ENCODE measurements around the gene TOMT. TPM values are rescaled to one million over a fixed set of nuclear protein-coding genes. Genes with fewer than 3 reads are reported as not detected.
"Not testable (repeated sequence)": the region's sequence is repeated elsewhere in the genome, so short reads cannot be mapped to it uniquely, and the experiment has no call there.

TOMT gene
- total and polyA plus RNA-seq, 2 of the 4 experiments (the other 2 are of a cell fraction) = not detected

DNA sequence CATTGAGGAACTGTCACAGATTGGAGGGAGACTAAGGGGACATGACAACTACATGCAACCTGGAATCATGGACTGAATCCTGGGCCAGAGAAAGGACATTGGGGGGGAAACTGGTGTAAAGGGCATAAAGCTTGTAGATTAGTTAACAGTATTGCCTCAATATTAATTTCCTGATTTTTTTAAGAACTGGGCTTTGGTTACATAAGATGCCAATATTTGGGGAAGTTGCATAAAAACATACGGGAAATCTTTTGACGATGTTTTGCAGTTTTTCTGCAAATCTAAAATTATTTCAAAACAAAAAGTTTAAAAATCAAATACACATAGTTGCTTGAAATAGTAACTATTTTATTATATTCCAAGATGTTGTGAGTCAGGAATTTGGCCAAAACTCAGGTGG, 26.9 kb downstream of the TOMT start:
- no CpG with 5 or more reads among the region's 2 CpGs for WGBS, 2 experiments (ENCODE audit: extremely low coverage in 2 of 2, insufficient read length in 1 of 2)
- Histone ChIP-seq H3K79me1 (ENCODE audit: low read depth in 1 of 2, low read length in 2 of 2) (no peaks in the 10 kb centered on the region), H2AFZ (replicated peaks; ENCODE audit: low read length, poor library complexity) (no peak overlapping the region), H4K8ac (ENCODE audit: low read depth in 2 of 2, low read length in 2 of 2) (no peak overlapping the region), H3K9me3 (ENCODE audit: control insufficient read depth, insufficient read depth, low read length) (peaks cover 7% of the 10 kb centered on the region), H2BK15ac (ENCODE audit: low read depth, low read length) (no peak overlapping the region), H2BK120ac (ENCODE audit: low read depth, low read length) (no peak overlapping the region), H3K4me3 (ENCODE audit: insufficient read depth, low read depth, low read length) (no peak overlapping the region), H2BK5ac (ENCODE audit: low read depth, low read length, poor library complexity, severe bottlenecking) (no peak overlapping the region), H3K18ac (ENCODE audit: low read depth, low read length) (no peak overlapping the region), H3K4me1 (ENCODE audit: control insufficient read depth, insufficient read depth, low read length) (peaks cover 6% of the 10 kb centered on the region), H3K4me2 (ENCODE audit: low read depth, low read length) (no peak overlapping the region), H3K27me3 (ENCODE audit: control insufficient read depth, insufficient read depth, low read length) (peaks cover 5% of the 10 kb centered on the region), H2AK5ac (ENCODE audit: low read depth, low read length) (no peak overlapping the region), H3K27ac (ENCODE audit: insufficient read depth, low read length) (no peak overlapping the region), H3K14ac (replicated peaks; ENCODE audit: low read depth, low read length) (no peak overlapping the region), H3K4ac (ENCODE audit: low read depth, low read length) (no peak overlapping the region), H3K23ac (ENCODE audit: low read depth, low read length) (no peak overlapping the region), H3K36me3 (ENCODE audit: control insufficient read depth, insufficient read depth, low read length) (no peaks in the 10 kb centered on the region), H4K20me1 (ENCODE audit: insufficient read depth, low read length) (no peaks in the 10 kb centered on the region), H3K56ac (ENCODE audit: extremely low read depth, insufficient read depth, low read length) (no peak overlapping the region), H2AK9ac (replicated peaks; ENCODE audit: low read depth, low read length, poor library complexity) (no peak overlapping the region), H4K91ac (ENCODE audit: insufficient read depth, low read depth, low read length) (no peak overlapping the region), H3K9ac (ENCODE audit: low read depth, low read length) (no peak overlapping the region), H3K9me1 (ENCODE audit: insufficient read depth, low read length) (peaks cover 5% of the 10 kb centered on the region), H2BK20ac (ENCODE audit: low read depth, low read length) (no peak overlapping the region), H4K5ac (ENCODE audit: low read depth, low read length) (no peak overlapping the region)
- ATAC-seq (ENCODE audit: low read depth) = no peak
- in situ Hi-C loops (cut with MboI; ENCODE audit: low sequenced_read_pairs) = no loop called here
- intact Hi-C loops (cut with micrococcal nuclease) = no loop called here
- ChIA-PET POLR2A (ENCODE audit: unreplicated experiment) (no interaction called here), CTCF (no interaction called here)
- no peak for DNase-seq
- TF ChIP-seq CEBPB (IDR thresholded peaks at IDR 0.05; ENCODE audit: low read depth, low read length) (no peak), POLR2A (IDR thresholded peaks at IDR 0.05; ENCODE audit: low read depth, low read length) (no peak)
- BruUV-seq (replicated peaks) = no TSS peak
- dilution Hi-C loops (cut with HindIII; ENCODE audit: low sequenced_read_pairs, unreplicated experiment) = no loop called here

DNA sequence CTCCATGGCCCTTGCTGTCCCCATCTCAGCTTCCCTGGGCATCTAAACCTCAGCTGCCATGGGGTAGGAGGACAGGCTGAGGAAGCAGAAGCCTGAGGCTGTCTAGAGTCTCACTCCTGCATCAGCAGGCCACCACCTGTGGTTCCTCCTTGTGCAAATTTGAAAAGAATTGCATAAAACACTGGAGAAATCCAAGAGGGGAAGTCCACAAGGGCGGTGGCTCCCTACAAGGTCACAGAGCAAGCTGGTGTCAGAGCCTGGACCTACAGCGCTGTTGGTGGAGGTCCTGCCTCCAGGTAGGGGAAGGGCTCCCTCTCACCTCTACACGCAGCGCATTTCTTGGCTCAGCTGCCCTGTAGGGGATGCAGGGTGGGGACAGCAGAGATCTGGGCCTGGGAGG, 29.7 kb downstream of the TOMT start, which contains the start of gene FOLR3:
FOLR3 (plus strand) TSS at position 253 of the 400 bp plus-strand sequence. CDS start 228 bp downstream, outside the sequence.
- H3K4me2 ChIP-seq (ENCODE audit: low read depth, low read length); H3K79me1 ChIP-seq (ENCODE audit: low read depth in 1 of 2, low read length in 2 of 2); H4K20me1 ChIP-seq (ENCODE audit: insufficient read depth, low read length); intact Hi-C loops (cut with micrococcal nuclease); H3K27me3 ChIP-seq (ENCODE audit: control insufficient read depth, insufficient read depth, low read length); H3K4me1 ChIP-seq (ENCODE audit: control insufficient read depth, insufficient read depth, low read length); H3K9ac ChIP-seq (ENCODE audit: low read depth, low read length); H3K9me3 ChIP-seq (ENCODE audit: control insufficient read depth, insufficient read depth, low read length); in situ Hi-C loops (cut with MboI; ENCODE audit: low sequenced_read_pairs); dilution Hi-C loops (cut with HindIII; ENCODE audit: low sequenced_read_pairs, unreplicated experiment); H3K36me3 ChIP-seq (ENCODE audit: control insufficient read depth, insufficient read depth, low read length); DNase-seq; BruUV-seq (replicated peaks); H3K4me3 ChIP-seq (ENCODE audit: insufficient read depth, low read depth, low read length); ATAC-seq (ENCODE audit: low read depth); H3K9me1 ChIP-seq (ENCODE audit: insufficient read depth, low read length): not testable (repeated sequence)
- Histone ChIP-seq H3K14ac (replicated peaks; ENCODE audit: low read depth, low read length) (peak within 1 kb of the TSS; percentile 88), H4K5ac (ENCODE audit: low read depth, low read length) (peak within 1 kb of the TSS; percentile 64; the same call in 1 of the 2 replicates), H3K18ac (ENCODE audit: low read depth, low read length) (peak within 1 kb of the TSS; percentile 42; the same call in 1 of the 2 replicates), H4K91ac (ENCODE audit: insufficient read depth, low read depth, low read length) (peak within 1 kb of the TSS; percentile 52), H3K4ac (ENCODE audit: low read depth, low read length) (peak within 1 kb of the TSS; percentile 92), H2AK9ac (replicated peaks; ENCODE audit: low read depth, low read length, poor library complexity) (peak within 1 kb of the TSS; percentile 81), H2BK5ac (ENCODE audit: low read depth, low read length, poor library complexity, severe bottlenecking) (peak within 1 kb of the TSS; percentile 78), H3K23ac (ENCODE audit: low read depth, low read length) (peak within 1 kb of the TSS; percentile 87; the same call in 1 of the 2 replicates), H2BK15ac (ENCODE audit: low read depth, low read length) (peak within 1 kb of the TSS; percentile 70; the same call in 2 of the 3 replicates), H2AK5ac (ENCODE audit: low read depth, low read length) (peak within 1 kb of the TSS; percentile 93; the same call in 1 of the 2 replicates), H2AFZ (replicated peaks; ENCODE audit: low read length, poor library complexity) (peak within 1 kb of the TSS; percentile 35), H3K56ac (ENCODE audit: extremely low read depth, insufficient read depth, low read length) (0 out of 2 replicates have a peak within 1 kb of the TSS, but pooled peaks have one; percentile 5), H4K8ac (ENCODE audit: low read depth in 2 of 2, low read length in 2 of 2) (peak within 1 kb of the TSS; percentile 24 to 78; a peak in 2 of 4 replicates), H3K27ac (ENCODE audit: insufficient read depth, low read length) (peak within 1 kb of the TSS; percentile 62), H2BK20ac (ENCODE audit: low read depth, low read length) (peak within 1 kb of the TSS; percentile 81), H2BK120ac (ENCODE audit: low read depth, low read length) (peak within 1 kb of the TSS; percentile 93)
- WGBS, 2 experiments (ENCODE audit: extremely low coverage in 2 of 2, insufficient read length in 1 of 2) = no CpG with 5 or more reads among the region's 4 CpGs
- CTCF ChIA-PET = interaction anchor here (0.7 kb wide), 1 partner anchor 131 kb away, joined by 3 read pairs; no protein-coding TSS in a partner anchor
- POLR2A ChIA-PET (ENCODE audit: unreplicated experiment) = interaction anchor here (0.6 kb wide), 1 partner anchor 348 kb away, joined by 3 read pairs; no protein-coding TSS in a partner anchor

Data from IMR-90 (cell line).